Measurements from ENCODE around the gene NME9. TPM values are rescaled to one million over a fixed set of nuclear protein-coding genes. Genes with fewer than 3 reads are reported as not detected.
A peak's percentile ranks its signal among the peaks of the same experiment; 100 is the strongest.

The NME9 gene
- total and polyA plus RNA-seq, 7 experiments from 2014 or later: 0.52 to 2.0 (median 0.71) TPM; not detected in 1

GRCh38 chr3:138327831-138328230, 1.8 kb downstream of the NME9 start:
- DNase-seq (no peak), ATAC-seq (no peak)
- ChIA-PET CTCF (interaction anchor here (0.9 to 1.5 kb wide), 4 partner anchors 10 to 141 kb away, joined by 3 to 7 read pairs (median 4); no protein-coding TSS in a partner anchor), POLR2A (no interaction called here)
- H3K4me3 ChIP-seq (ENCODE audit: low read length): no peak overlapping the region
- H3K27ac Mint-ChIP-seq: peak overlapping the region in 2 of 9 donors; percentile 13 to 93
- intact Hi-C loops (cut with micrococcal nuclease): loop anchor here (2.0 to 5.0 kb wide), 6 partner anchors 19 to 1014 kb away; partner anchors contain the start of genes FAIM (in 1 of the 2), MRPS22 (in 1 of the 2) and PIK3CB (in 1 of the 2)
- peaks cover 0 to 3% (median 0%) of the 10 kb centered on the region in 3 experiments for H3K36me3 ChIP-seq (ENCODE audit: control insufficient read depth in 2 of 3, insufficient read depth in 3 of 3, low read length in 3 of 3)
- H3K27ac ChIP-seq (ENCODE audit: low read depth, low read length): no peak overlapping the region
- no peaks in the 10 kb centered on the region for H3K27me3 ChIP-seq (ENCODE audit: control insufficient read depth in 2 of 2, insufficient read depth in 2 of 2, low read length in 2 of 2)
- H3K4me1 ChIP-seq (ENCODE audit: control insufficient read depth in 2 of 2, insufficient read depth in 2 of 2, low read length in 2 of 2): peaks cover 5 to 12% of the 10 kb centered on the region in 2 donors
- H3K9me3 ChIP-seq (ENCODE audit: control insufficient read depth in 2 of 3, low read length in 3 of 3): no peaks in the 10 kb centered on the region
- H3K4me1 Mint-ChIP-seq: peaks cover 13 to 51% (median 47%) of the 10 kb centered on the region in 7 donors
- peaks cover 0 to 3% (median 0%) of the 10 kb centered on the region in 5 donors for H3K27me3 Mint-ChIP-seq
- peak overlapping the region in 2 of 10 donors; percentile 2 to 19 for H3K4me3 Mint-ChIP-seq
- no peaks in the 10 kb centered on the region for H3K36me3 Mint-ChIP-seq
- no peaks in the 10 kb centered on the region for H3K9me3 Mint-ChIP-seq

DNA sequence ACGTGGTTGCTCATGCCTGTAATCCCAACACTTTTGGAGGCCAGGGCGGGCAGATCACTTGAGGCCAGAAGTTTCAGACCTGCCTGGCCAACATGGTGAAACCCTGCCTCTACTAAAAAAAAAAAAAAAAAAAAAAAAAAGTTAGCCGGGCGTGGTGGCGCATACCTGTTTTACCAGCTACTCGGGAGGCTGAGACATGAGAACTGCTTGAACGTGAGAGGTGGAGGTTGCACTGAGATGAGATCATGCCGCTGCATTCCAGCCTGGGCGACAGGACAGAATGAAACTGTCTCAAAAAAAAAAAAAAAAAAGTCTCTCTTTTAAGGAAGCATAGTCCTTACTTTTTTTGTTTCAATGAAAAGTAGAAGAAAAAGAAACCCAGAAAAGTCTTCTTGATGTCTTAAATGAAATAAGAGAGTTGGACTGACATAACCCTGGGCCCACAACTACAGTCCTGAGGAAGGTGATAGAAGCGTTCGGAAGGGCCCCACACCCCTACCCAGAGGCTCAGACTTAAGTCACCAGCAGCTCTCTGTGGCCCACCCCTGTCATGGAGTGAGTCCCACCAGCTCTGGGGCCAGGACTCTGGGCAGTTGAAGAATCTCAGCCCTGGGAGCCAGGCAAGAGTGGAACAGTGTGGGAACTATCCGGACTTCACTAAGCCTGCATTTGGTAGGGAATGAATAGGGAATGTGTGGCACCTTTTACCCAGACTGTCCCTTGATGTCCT, 2.6 kb downstream of the NME9 start:
- ATAC-seq (no peak), DNase-seq (no peak)
- H3K36me3 Mint-ChIP-seq: no peaks in the 10 kb centered on the region
- no peak overlapping the region for H3K4me3 Mint-ChIP-seq
- Histone ChIP-seq H3K9me3 (ENCODE audit: control insufficient read depth in 2 of 3, low read length in 3 of 3) (no peaks in the 10 kb centered on the region), H3K27ac (ENCODE audit: low read depth, low read length) (no peak overlapping the region), H3K27me3 (ENCODE audit: control insufficient read depth in 2 of 2, insufficient read depth in 2 of 2, low read length in 2 of 2) (no peaks in the 10 kb centered on the region), H3K4me1 (ENCODE audit: control insufficient read depth in 2 of 2, insufficient read depth in 2 of 2, low read length in 2 of 2) (peaks cover 5 to 18% of the 10 kb centered on the region in 2 donors), H3K36me3 (ENCODE audit: control insufficient read depth in 2 of 3, insufficient read depth in 3 of 3, low read length in 3 of 3) (peaks cover 0 to 3% (median 0%) of the 10 kb centered on the region in 3 experiments), H3K4me3 (ENCODE audit: low read length) (no peak overlapping the region)
- intact Hi-C loops (cut with micrococcal nuclease): loop anchor here in 1 of 2 donors (5.0 kb wide), 3 partner anchors 40 to 1015 kb away; partner anchors contain the start of gene MRPS22
- H3K27ac Mint-ChIP-seq: no peak overlapping the region
- POLR2A ChIA-PET: no interaction called here
- H3K9me3 Mint-ChIP-seq: no peaks in the 10 kb centered on the region
- peaks cover 16 to 52% (median 49%) of the 10 kb centered on the region in 7 donors for H3K4me1 Mint-ChIP-seq
- H3K27me3 Mint-ChIP-seq: no peaks in the 10 kb centered on the region
- CTCF ChIA-PET: interaction anchor here (0.9 to 1.5 kb wide), 2 partner anchors 65 to 141 kb away, joined by 3 to 7 read pairs; no protein-coding TSS in a partner anchor

DNA sequence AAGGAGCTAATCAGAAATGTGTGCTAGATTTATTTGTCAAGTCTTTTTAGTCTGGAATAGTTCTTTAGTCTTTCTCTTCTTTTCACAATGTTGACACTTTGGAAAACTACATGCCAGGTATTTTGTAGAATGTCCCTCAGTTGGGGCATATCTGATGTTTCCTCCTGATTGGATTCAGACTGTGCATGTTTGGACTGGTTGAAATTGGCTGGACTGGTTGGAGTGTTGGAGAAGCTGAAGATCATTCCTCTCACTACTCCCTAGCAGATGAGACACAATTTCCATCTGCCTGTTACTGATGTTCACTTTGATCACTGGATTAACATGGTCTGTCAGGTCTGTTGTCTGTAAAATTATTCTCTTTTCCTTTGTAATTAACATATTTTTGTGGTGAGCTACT, 3.7 kb downstream of the NME9 start:
- no peak overlapping the region for H3K4me3 ChIP-seq (ENCODE audit: low read length)
- no peaks in the 10 kb centered on the region for H3K27me3 ChIP-seq (ENCODE audit: control insufficient read depth in 2 of 2, insufficient read depth in 2 of 2, low read length in 2 of 2)
- DNase-seq (no peak), ATAC-seq (no peak)
- no peak overlapping the region for H3K4me3 Mint-ChIP-seq
- peaks cover 19 to 63% (median 56%) of the 10 kb centered on the region in 7 donors for H3K4me1 Mint-ChIP-seq
- peaks cover 0 to 3% (median 0%) of the 10 kb centered on the region in 3 experiments for H3K36me3 ChIP-seq (ENCODE audit: control insufficient read depth in 2 of 3, insufficient read depth in 3 of 3, low read length in 3 of 3)
- H3K9me3 Mint-ChIP-seq: no peaks in the 10 kb centered on the region
- H3K27me3 Mint-ChIP-seq: no peaks in the 10 kb centered on the region
- intact Hi-C loops (cut with micrococcal nuclease): loop anchor here in 1 of 2 donors (5.0 kb wide), 3 partner anchors 39 to 1016 kb away; partner anchors contain the start of gene MRPS22
- peaks cover 5 to 18% of the 10 kb centered on the region in 2 donors for H3K4me1 ChIP-seq (ENCODE audit: control insufficient read depth in 2 of 2, insufficient read depth in 2 of 2, low read length in 2 of 2)
- no peak overlapping the region for H3K27ac Mint-ChIP-seq
- H3K36me3 Mint-ChIP-seq: no peaks in the 10 kb centered on the region
- POLR2A ChIA-PET: no interaction called here
- no peak overlapping the region for H3K27ac ChIP-seq (ENCODE audit: low read depth, low read length)
- CTCF ChIA-PET: interaction anchor here (0.7 kb wide), 2 partner anchors 25 to 139 kb away, joined by 4 read pairs; partner anchors contain the start of gene ARMC8
- no peaks in the 10 kb centered on the region for H3K9me3 ChIP-seq (ENCODE audit: control insufficient read depth in 2 of 3, low read length in 3 of 3)

DNA sequence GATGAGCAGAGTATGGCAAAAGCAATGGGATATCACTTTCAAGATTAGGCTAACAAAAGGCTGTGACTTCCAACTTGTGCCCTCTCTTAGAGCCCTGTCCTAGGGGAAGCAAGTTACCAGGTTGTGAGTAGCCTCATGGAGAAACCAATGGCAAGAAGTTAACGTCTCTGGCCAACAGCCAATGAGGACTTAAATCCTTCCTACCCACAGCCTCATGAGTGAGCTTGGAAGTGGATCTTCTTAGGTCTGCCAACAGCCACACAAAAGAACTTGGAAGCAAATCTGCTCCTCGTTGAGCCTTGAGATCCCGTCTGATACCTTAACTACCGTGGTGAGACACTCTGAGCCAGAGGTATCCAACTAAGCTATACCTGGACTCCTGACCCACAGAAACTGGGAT, 5.7 kb downstream of the NME9 start:
- H3K9me3 Mint-ChIP-seq: no peaks in the 10 kb centered on the region
- Histone ChIP-seq H3K27me3 (ENCODE audit: control insufficient read depth in 2 of 2, insufficient read depth in 2 of 2, low read length in 2 of 2) (no peaks in the 10 kb centered on the region), H3K9me3 (ENCODE audit: control insufficient read depth in 2 of 3, low read length in 3 of 3) (no peaks in the 10 kb centered on the region), H3K4me3 (ENCODE audit: low read length) (no peak overlapping the region), H3K27ac (ENCODE audit: low read depth, low read length) (no peak overlapping the region), H3K36me3 (ENCODE audit: control insufficient read depth in 2 of 3, insufficient read depth in 3 of 3, low read length in 3 of 3) (no peaks in the 10 kb centered on the region), H3K4me1 (ENCODE audit: control insufficient read depth in 2 of 2, insufficient read depth in 2 of 2, low read length in 2 of 2) (peaks cover 5 to 18% of the 10 kb centered on the region in 2 donors)
- ATAC-seq (no peak), DNase-seq (no peak)
- CTCF ChIA-PET: no interaction called here
- H3K27ac Mint-ChIP-seq: no peak overlapping the region
- intact Hi-C loops (cut with micrococcal nuclease): no loop called here
- no peak overlapping the region for H3K4me3 Mint-ChIP-seq
- POLR2A ChIA-PET: interaction anchor here (1.1 kb wide), 1 partner anchor 137 kb away, joined by 3 read pairs; the partner anchor contains the start of gene ARMC8
- no peaks in the 10 kb centered on the region for H3K36me3 Mint-ChIP-seq
- no peaks in the 10 kb centered on the region for H3K27me3 Mint-ChIP-seq
- H3K4me1 Mint-ChIP-seq: peaks cover 13 to 63% (median 52%) of the 10 kb centered on the region in 7 donors

DNA sequence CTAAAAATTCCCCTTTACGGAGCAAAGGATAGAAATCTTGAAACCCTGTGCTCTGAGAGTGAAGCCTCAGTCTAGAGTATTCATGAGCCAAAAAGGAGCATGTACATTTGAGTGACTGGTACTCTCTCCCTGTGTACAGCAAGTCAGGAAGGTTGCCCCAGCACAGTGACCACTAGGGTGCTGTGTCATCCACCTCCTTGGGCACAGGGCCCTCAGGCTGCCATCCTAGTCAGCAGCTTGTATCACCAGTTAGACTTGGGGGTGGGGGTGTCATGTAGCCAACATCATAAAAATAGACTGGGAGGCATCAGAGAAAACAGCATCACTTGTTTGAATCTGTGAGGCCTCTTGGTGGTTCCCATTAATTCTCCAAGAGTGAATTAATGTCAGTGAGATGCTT, 12.0 kb downstream of the NME9 start:
- POLR2A ChIA-PET: no interaction called here

GRCh38 chr3:138314751-138315150, 14.9 kb downstream of the NME9 start:
- H3K27me3 Mint-ChIP-seq: peaks cover 0 to 13% (median 0%) of the 10 kb centered on the region in 5 donors
- intact Hi-C loops (cut with micrococcal nuclease): no loop called here
- ATAC-seq (no peak), DNase-seq (no peak)
- Histone ChIP-seq H3K27me3 (ENCODE audit: control insufficient read depth in 2 of 2, insufficient read depth in 2 of 2, low read length in 2 of 2) (no peaks in the 10 kb centered on the region), H3K27ac (ENCODE audit: low read depth, low read length) (no peak overlapping the region), H3K4me3 (ENCODE audit: low read length) (no peak overlapping the region), H3K9me3 (ENCODE audit: control insufficient read depth in 2 of 3, low read length in 3 of 3) (peaks cover 0 to 2% (median 0%) of the 10 kb centered on the region in 3 experiments), H3K36me3 (ENCODE audit: control insufficient read depth in 2 of 3, insufficient read depth in 3 of 3, low read length in 3 of 3) (no peaks in the 10 kb centered on the region), H3K4me1 (ENCODE audit: control insufficient read depth in 2 of 2, insufficient read depth in 2 of 2, low read length in 2 of 2) (no peaks in the 10 kb centered on the region)
- CTCF ChIA-PET: interaction anchor here (1.7 kb wide), 1 partner anchor 14 kb away, joined by 6 read pairs; no protein-coding TSS in a partner anchor
- H3K27ac Mint-ChIP-seq: no peak overlapping the region
- H3K9me3 Mint-ChIP-seq: peaks cover 0 to 32% (median 20%) of the 10 kb centered on the region in 11 donors
- H3K36me3 Mint-ChIP-seq: peaks cover 0 to 31% (median 9%) of the 10 kb centered on the region in 5 donors
- H3K4me3 Mint-ChIP-seq: no peak overlapping the region
- POLR2A ChIA-PET: no interaction called here
- H3K4me1 Mint-ChIP-seq: no peaks in the 10 kb centered on the region

More for the DNA sequence above, 12.0 kb downstream of the NME9 start:
- Mint-ChIP-seq H3K27ac (no peak overlapping the region), H3K27me3 (peaks cover 0 to 5% (median 0%) of the 10 kb centered on the region in 5 donors), H3K4me3 (no peak overlapping the region), H3K4me1 (peaks cover 6 to 29% (median 23%) of the 10 kb centered on the region in 7 donors), H3K9me3 (peaks cover 0 to 2% (median 0%) of the 10 kb centered on the region in 11 donors), H3K36me3 (peaks cover 0 to 1% (median 0%) of the 10 kb centered on the region in 5 donors)
- DNase-seq: no peak
- H3K9me3 ChIP-seq (ENCODE audit: control insufficient read depth in 2 of 3, low read length in 3 of 3): no peaks in the 10 kb centered on the region
- intact Hi-C loops (cut with micrococcal nuclease): no loop called here
- H3K36me3 ChIP-seq (ENCODE audit: control insufficient read depth in 2 of 3, insufficient read depth in 3 of 3, low read length in 3 of 3): no peaks in the 10 kb centered on the region
- no peak for ATAC-seq
- H3K27ac ChIP-seq (ENCODE audit: low read depth, low read length): no peak overlapping the region
- H3K27me3 ChIP-seq (ENCODE audit: control insufficient read depth in 2 of 2, insufficient read depth in 2 of 2, low read length in 2 of 2): no peaks in the 10 kb centered on the region
- CTCF ChIA-PET: interaction anchor here (1.3 kb wide), 1 partner anchor 11 kb away, joined by 3 read pairs; no protein-coding TSS in a partner anchor
- no peak overlapping the region for H3K4me3 ChIP-seq (ENCODE audit: low read length)
- peaks cover 0 to 5% of the 10 kb centered on the region in 2 donors for H3K4me1 ChIP-seq (ENCODE audit: control insufficient read depth in 2 of 2, insufficient read depth in 2 of 2, low read length in 2 of 2)

Data from naive thymus-derived CD4-positive, alpha-beta T cell (primary cell).